H1 (cell line): ENCODE measurements around the gene CKAP2L. TPM values are rescaled to one million over a fixed set of nuclear protein-coding genes. Genes with fewer than 3 reads are reported as not detected.

Source experiments
- CHD1 ChIP-seq: IDR thresholded peaks from 2 replicates; pipeline ENCODE4 v1.6.1; 2012; ENCODE audit warnings: low read depth, low read length, improper control_type of control experiment
- CHD2 ChIP-seq: IDR thresholded peaks from 2 replicates; pipeline ENCODE4 v1.6.1; 2012; ENCODE audit warnings: low read length, improper control_type of control experiment
- EP300 ChIP-seq, 2 experiments: IDR thresholded peaks; 1 replicate in 1 of 2; 2 replicates in 1 of 2; pipeline ENCODE4 v1.6.1; 2011 to 2012; ENCODE audit warnings: low read depth in 2 of 2, low read length in 2 of 2, mild to moderate bottlenecking in 2 of 2, borderline replicate concordance in 1 of 2, inconsistent platforms in 1 of 2, moderate library complexity in 1 of 2
- GTF2F1 ChIP-seq: IDR thresholded peaks from 2 replicates; pipeline ENCODE4 v1.6.1; 2012; ENCODE audit warnings: low read depth, low read length, improper control_type of control experiment, borderline replicate concordance
- HDAC6 ChIP-seq: IDR thresholded peaks from one replicate; pipeline ENCODE4 v1.7.1; 2012; ENCODE audit warnings: low read depth, mild to moderate bottlenecking, inconsistent platforms, low read length, moderate library complexity
- RXRA ChIP-seq: IDR thresholded peaks from 2 replicates; pipeline ENCODE4 v1.6.1; 2011; ENCODE audit warnings: low read depth, mild to moderate bottlenecking, low read length, moderate library complexity; ENCODE audit not compliant: insufficient read depth
- SUZ12 ChIP-seq: fragments of 200-600 bp; sonication (generic); IDR thresholded peaks from 2 replicates; pipeline ENCODE4 v1.6.1; 2012; ENCODE audit warnings: mild to moderate bottlenecking, inconsistent platforms, low read length, moderate library complexity, mixed read lengths
- ZNF274 ChIP-seq: IDR thresholded peaks from 2 replicates; pipeline ENCODE4 v1.7.0; 2012; ENCODE audit warnings: low read length, borderline replicate concordance; ENCODE audit errors: extremely low read depth
- polyA plus RNA-seq, 7 experiments: library from polyadenylated mRNA; depleted of rRNA in 3 of 7; stranded (reverse) in 5 of 7; unstranded in 2 of 7; fragments of >200 nt in 5 of 7; fragments of 200-250 nt in 2 of 7; gene quantifications; 1 replicate in 5 of 7; 2 replicates in 1 of 7; 4 replicates in 1 of 7; pipeline versions ENCODE4 v1.2.1 to v1.2.3, GENCODE V29; 2011 to 2013; ENCODE audit warnings: missing spikeins in 2 of 7, mixed read lengths in 2 of 7
- total RNA-seq: library from RNA; stranded (reverse); fragmentation: NEBNext Ultra II Directional; extraction: Animal tissue kit (Norgen Biotek cat#: 25700); gene quantifications from 2 replicates; pipeline ENCODE4 v1.2.1, GENCODE V29; 2021
- TF ChIP-seq, protein P1 (sequence below): IDR thresholded peaks from 2 replicates; pipeline ENCODE4 v1.6.1; 2012; ENCODE audit warnings: low read length, inconsistent platforms

Gene CKAP2L
- total and polyA plus RNA-seq, 2 of the 8 experiments (the other 6 are each of a cell fraction or from before 2014, with no cell fraction given): 2.5 to 20.7 TPM

DNA sequence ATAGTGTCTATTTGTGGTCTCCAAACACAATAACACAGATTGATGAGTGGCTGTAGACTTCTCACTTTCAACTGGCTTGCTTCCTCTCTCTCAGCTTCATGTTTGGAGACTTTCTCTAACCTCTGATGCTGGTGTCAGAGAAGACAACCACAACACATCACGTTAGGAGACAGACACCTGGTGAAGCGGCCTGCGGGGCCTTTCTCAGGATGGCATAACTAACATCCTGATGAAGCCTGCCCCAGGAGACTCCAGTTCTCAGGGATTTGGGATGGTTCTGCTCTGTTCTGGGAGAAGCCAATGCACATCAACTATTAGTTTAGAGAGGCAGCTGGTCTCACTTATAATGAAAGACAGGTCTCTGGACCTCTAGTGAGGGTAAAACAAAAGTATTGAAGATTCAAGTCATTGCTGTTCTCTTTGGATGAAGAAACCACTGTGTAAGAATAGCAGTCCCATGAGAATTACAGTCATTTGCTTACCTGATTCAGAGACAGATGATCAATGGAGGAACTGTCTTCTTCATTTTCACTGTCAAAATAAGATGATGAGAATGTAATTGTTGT lies 17.9 kb upstream of the CKAP2L start (continued):
- TF ChIP-seq CHD2: no peak
- TF ChIP-seq HDAC6: no peak
- TF ChIP-seq GTF2F1: no peak
- no peak for TF ChIP-seq ZNF274
- no peak for TF ChIP-seq SUZ12
- TF ChIP-seq EP300 (IDR thresholded peaks at IDR 0.05; ENCODE audit: borderline replicate concordance in 1 of 2, low read depth in 2 of 2, low read length in 2 of 2): no peak
- TF ChIP-seq, protein P1, sequence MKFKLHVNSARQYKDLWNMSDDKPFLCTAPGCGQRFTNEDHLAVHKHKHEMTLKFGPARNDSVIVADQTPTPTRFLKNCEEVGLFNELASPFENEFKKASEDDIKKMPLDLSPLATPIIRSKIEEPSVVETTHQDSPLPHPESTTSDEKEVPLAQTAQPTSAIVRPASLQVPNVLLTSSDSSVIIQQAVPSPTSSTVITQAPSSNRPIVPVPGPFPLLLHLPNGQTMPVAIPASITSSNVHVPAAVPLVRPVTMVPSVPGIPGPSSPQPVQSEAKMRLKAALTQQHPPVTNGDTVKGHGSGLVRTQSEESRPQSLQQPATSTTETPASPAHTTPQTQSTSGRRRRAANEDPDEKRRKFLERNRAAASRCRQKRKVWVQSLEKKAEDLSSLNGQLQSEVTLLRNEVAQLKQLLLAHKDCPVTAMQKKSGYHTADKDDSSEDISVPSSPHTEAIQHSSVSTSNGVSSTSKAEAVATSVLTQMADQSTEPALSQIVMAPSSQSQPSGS: no peak
- TF ChIP-seq RXRA: no peak
- TF ChIP-seq CHD1: no peak
